ENCODE measurements around the gene FCHO2. TPM values are rescaled to one million over a fixed set of nuclear protein-coding genes. Genes with fewer than 3 reads are reported as not detected.

Gene FCHO2
- total RNA-seq, 2 experiments from 2014 or later, result 1.3 TPM

DNA sequence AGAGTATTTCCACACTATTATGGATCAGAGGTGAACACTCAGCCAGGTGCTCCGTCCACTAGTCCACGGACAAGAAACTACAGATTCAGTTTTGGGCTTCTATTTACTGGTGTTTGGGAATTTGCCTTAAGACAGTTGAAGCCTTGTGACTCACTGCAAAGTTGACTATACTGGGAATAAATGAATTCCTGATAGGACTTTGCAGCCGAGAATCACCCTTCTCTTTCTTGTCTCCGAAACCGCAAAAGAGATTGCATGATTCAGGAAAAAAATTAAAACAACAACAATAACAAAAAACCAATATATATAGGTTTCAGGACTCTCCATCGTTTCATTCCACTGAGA lies 165.2 kb downstream of the FCHO2 start:
- Mint-ChIP-seq H3K9me3 (no peaks in the 10 kb centered on the region), H3K36me3 (no peaks in the 10 kb centered on the region), H3K4me3 (no peak overlapping the region), H3K27me3 (peaks cover 75% of the 10 kb centered on the region), H3K4me1 (ENCODE audit: low read depth) (peaks cover 30% of the 10 kb centered on the region), H3K27ac (no peak overlapping the region)
- POLR2A ChIA-PET, result no interaction called here
- no peak for DNase-seq
- intact Hi-C loops (cut with micrococcal nuclease), result no loop called here
- CTCF ChIA-PET, result no interaction called here

DNA sequence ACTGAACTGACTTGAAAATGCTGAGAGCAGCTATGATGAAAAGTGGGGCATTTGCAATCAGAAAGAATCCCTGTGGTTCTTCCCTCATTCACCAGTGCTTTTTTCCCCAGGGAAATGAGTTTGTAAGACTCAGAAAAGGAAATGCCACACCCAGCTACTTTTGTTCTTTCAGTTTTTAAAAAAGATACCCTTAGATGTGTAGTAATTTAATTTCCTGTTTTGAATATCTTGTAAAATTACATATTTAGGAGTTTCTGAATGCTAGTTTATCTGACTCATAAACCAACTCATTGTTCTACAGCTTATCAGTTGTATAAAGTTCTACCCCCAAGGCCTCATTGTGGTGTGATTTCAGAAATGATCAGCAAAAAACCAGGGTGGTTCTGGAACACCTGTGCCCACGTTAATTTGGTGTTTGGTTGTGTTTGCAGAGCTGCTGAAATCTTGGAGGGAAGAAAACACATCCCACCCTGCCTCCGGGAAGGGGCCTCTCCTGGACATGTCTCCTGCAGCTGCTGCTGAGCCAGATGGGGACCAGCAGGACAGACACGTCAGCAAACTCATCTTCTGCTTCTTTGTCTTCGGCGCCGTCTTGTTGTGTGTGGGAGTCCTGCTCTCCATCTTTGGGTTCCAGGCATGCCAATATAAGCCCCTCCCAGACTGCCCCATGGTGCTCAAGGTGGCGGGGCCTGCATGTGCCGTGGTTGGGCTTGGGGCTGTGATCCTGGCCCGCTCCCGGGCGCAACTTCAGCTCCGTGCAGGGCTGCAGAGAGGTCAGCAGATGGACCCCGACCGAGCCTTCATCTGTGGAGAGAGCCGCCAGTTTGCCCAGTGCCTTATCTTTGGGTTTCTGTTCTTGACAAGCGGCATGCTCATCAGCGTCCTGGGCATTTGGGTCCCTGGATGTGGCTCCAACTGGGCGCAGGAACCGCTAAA lies 167.3 kb downstream of the FCHO2 start:
- Mint-ChIP-seq H3K27ac (no peak overlapping the region), H3K27me3 (peaks cover 66% of the 10 kb centered on the region), H3K9me3 (no peaks in the 10 kb centered on the region), H3K4me3 (no peak overlapping the region), H3K4me1 (ENCODE audit: low read depth) (peaks cover 30% of the 10 kb centered on the region), H3K36me3 (no peaks in the 10 kb centered on the region)
- intact Hi-C loops (cut with micrococcal nuclease), result loop anchor here (1.0 kb wide), 1 partner anchor 37 kb away; no protein-coding TSS in a partner anchor
- no peak for DNase-seq
- POLR2A ChIA-PET, result interaction anchor here (1.8 kb wide), 1 partner anchor 37 kb away, joined by 9 read pairs; no protein-coding TSS in a partner anchor
- CTCF ChIA-PET, result interaction anchor here (0.7 to 1.8 kb wide), 4 partner anchors 34 to 93 kb away, joined by 3 to 4 read pairs (median 3); no protein-coding TSS in a partner anchor

DNA sequence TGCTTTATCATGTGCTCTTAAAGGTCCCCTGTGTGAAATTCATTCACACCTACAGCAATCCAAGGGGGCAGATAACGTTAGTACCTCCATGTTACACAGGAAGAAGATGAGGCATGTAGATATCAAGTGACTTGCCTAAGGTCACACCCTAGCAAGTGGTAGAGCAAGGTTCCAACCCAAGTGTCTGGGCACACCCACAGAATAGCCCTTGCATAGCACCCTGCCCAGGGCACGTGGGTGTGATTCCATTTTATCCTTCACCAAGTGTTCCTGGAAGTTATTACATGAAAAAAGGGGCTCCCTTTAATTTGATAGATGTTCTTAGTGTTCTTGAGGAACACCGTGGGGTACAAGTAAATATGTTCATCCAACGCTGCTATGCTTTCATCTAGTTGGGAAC lies 169.4 kb downstream of the FCHO2 start:
- Mint-ChIP-seq H3K4me1 (ENCODE audit: low read depth) (peaks cover 23% of the 10 kb centered on the region), H3K4me3 (no peak overlapping the region)
- CTCF ChIA-PET, result no interaction called here

DNA sequence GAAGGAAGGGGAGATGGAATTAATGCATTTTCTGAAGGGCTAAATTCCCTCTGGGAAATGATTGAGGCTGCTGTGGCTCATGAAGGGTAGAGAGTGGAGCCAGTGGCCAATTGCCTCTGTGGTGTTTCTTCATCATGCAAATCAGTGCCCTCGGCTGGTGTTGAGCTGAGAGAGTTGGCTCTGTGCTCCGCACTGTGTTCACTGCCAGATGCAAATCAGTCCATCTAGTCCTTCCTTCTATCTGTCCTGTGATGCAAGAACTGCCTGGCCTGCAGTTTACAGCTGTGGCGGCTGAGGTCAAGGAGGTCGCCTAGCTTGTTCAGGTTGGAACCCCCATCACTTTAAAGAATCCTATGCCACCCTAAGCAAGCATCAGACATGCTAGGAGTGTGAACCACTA lies 170.5 kb downstream of the FCHO2 start:
- POLR2A ChIA-PET, result no interaction called here
- Mint-ChIP-seq H3K9me3 (no peaks in the 10 kb centered on the region), H3K27me3 (peaks cover 66% of the 10 kb centered on the region), H3K4me1 (ENCODE audit: low read depth) (peaks cover 19% of the 10 kb centered on the region), H3K36me3 (no peaks in the 10 kb centered on the region), H3K27ac (no peak overlapping the region), H3K4me3 (no peak overlapping the region)
- CTCF ChIA-PET, result interaction anchor here (0.9 to 1.0 kb wide), 2 partner anchors 43 to 325 kb away, joined by 3 read pairs; no protein-coding TSS in a partner anchor
- DNase-seq, result no peak
- intact Hi-C loops (cut with micrococcal nuclease), result no loop called here

More for the DNA sequence above, 169.4 kb downstream of the FCHO2 start:
- no peak for DNase-seq
- H3K9me3 Mint-ChIP-seq, result no peaks in the 10 kb centered on the region
- intact Hi-C loops (cut with micrococcal nuclease), result no loop called here
- no peaks in the 10 kb centered on the region for H3K36me3 Mint-ChIP-seq
- POLR2A ChIA-PET, result no interaction called here
- no peak overlapping the region for H3K27ac Mint-ChIP-seq
- H3K27me3 Mint-ChIP-seq, result peaks cover 67% of the 10 kb centered on the region

DNA sequence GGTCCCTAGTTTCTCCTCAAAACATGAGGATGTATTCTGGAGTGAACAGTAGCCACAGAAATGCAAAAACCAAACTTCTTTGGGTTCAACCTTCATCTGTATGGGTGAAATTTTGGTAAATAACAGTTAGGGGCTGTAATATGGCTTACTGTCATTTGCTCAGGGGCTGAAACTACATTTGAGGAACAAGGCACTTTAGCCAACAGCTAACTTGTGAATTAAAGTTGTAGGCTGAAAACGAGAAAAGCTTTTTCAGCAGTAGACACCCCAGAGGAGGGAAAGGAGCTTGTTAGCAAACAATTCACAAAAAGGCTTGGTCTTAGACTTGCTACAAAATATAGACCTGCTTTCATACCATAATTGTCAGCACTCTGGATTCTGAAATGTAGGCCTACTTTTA lies 171.1 kb downstream of the FCHO2 start:
- Mint-ChIP-seq H3K4me3 (no peak overlapping the region), H3K9me3 (no peaks in the 10 kb centered on the region), H3K27ac (no peak overlapping the region), H3K4me1 (ENCODE audit: low read depth) (peaks cover 16% of the 10 kb centered on the region), H3K27me3 (peaks cover 63% of the 10 kb centered on the region), H3K36me3 (no peaks in the 10 kb centered on the region)
- CTCF ChIA-PET, result interaction anchor here (0.9 to 1.0 kb wide), 2 partner anchors 43 to 324 kb away, joined by 3 read pairs; no protein-coding TSS in a partner anchor
- no peak for DNase-seq
- intact Hi-C loops (cut with micrococcal nuclease), result no loop called here
- POLR2A ChIA-PET, result no interaction called here

DNA sequence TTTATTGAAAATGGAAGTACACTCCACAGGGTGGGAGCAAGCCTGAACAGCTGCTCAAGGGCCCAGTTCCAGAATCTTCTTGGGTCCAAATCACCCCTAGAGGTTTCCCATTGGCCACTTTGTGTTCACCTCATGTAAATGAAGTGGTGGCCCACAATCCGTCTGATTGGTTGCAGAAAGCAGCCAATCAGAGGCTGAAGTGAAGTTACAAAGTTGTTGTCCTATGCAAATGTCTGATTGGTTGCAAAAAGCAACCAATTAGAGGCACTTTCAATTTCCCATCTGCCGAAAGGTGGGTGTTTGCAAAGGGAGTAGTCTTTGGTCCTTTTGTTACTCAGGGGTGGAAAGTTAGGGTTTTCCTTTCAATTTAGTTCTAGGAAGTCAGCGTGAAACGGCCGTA lies 173.3 kb downstream of the FCHO2 start:
- Mint-ChIP-seq H3K9me3 (no peaks in the 10 kb centered on the region), H3K36me3 (no peaks in the 10 kb centered on the region), H3K27ac (no peak overlapping the region), H3K4me1 (ENCODE audit: low read depth) (no peaks in the 10 kb centered on the region), H3K27me3 (peaks cover 48% of the 10 kb centered on the region), H3K4me3 (no peak overlapping the region)
- intact Hi-C loops (cut with micrococcal nuclease), result no loop called here
- ChIA-PET POLR2A (no interaction called here), CTCF (no interaction called here)
- no peak for DNase-seq

DNA sequence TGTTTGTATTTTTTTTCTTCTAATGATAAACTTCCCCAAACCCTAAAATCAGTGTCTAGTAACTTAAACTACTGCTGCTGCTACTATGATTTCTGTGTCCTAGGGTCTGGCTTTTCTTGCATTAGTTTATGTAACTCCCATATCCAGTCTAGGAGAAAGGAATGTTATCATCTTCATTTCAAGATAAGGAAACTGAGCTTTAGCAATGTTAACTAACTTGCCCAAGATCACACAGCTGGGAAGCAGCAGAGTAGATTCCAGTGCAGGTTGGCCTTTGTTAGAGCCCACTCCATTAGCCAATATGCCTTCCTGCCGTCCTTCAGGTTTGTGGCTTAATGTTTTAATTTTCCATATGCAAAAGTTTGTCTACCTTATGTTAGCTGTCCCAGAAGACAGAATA lies 175.0 kb downstream of the FCHO2 start:
- ChIA-PET CTCF (interaction anchor here (0.6 kb wide), 1 partner anchor 43 kb away, joined by 3 read pairs; no protein-coding TSS in a partner anchor), POLR2A (no interaction called here)
- Mint-ChIP-seq H3K9me3 (no peaks in the 10 kb centered on the region), H3K36me3 (no peaks in the 10 kb centered on the region), H3K4me1 (ENCODE audit: low read depth) (no peaks in the 10 kb centered on the region), H3K27ac (no peak overlapping the region), H3K4me3 (no peak overlapping the region), H3K27me3 (peaks cover 50% of the 10 kb centered on the region)
- intact Hi-C loops (cut with micrococcal nuclease), result loop anchor here (10.0 kb wide), 1 partner anchor 174 kb away; no protein-coding TSS in a partner anchor
- DNase-seq, result no peak

DNA sequence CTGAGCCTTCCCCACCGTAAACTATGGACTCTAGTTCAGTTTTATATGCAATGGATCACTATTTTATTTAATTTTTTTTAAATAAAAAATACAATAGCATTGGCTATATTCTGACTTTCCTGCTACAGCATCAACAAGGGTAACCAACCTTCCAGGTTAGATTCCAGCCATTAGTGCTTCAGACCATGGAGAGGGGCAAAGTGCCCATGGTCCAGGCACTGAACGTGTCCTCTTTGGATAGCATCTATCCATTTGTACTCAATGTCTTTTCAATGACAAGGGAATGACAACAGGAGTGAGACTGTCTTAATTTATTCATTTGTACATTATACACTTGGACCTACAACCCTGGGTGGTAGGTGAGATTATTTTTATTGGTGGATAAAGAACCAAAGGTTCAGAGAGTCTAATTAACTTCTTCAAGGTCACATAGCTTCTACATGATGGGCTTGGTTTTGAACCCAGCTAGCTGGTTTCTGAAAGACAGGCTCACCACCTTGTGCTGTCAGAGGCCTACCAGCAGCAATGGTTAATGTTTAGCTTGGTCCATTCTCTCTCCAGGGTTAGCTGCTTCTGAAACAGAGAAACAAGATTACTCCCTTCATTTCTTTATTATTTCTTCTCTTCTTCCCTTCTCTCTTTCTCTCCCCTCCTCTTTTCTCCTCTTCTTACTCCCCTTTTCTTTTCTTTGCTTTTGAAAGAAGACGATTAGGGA lies 176.0 kb downstream of the FCHO2 start:
- Mint-ChIP-seq H3K9me3 (no peaks in the 10 kb centered on the region), H3K4me1 (ENCODE audit: low read depth) (no peaks in the 10 kb centered on the region), H3K4me3 (no peak overlapping the region), H3K27ac (no peak overlapping the region), H3K27me3 (peaks cover 46% of the 10 kb centered on the region), H3K36me3 (no peaks in the 10 kb centered on the region)
- no peak for DNase-seq
- ChIA-PET POLR2A (no interaction called here), CTCF (interaction anchor here (1.4 kb wide), 1 partner anchor 69 kb away, joined by 4 read pairs; no protein-coding TSS in a partner anchor)
- intact Hi-C loops (cut with micrococcal nuclease), result loop anchor here (10.0 kb wide), 1 partner anchor 173 kb away; no protein-coding TSS in a partner anchor

DNA sequence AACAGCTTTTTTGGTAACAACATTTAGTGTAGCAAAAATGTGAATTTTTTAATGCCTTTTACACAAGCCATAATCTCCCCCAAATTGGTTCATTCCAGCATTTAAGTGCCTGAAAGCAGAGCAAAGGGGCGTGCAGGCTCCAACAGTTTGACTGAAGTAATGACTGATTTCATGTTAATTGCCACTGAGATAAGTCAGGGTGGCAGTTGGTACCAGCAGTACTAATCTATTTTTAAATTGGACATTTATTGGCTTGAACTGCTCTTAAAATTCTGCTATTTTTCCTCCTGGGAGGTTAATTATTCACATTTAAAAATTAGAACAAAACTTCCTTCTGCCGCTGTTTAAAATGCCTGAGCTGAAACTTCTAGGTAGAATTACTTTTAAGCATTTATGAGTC lies 176.9 kb downstream of the FCHO2 start:
- H3K36me3 Mint-ChIP-seq, result no peaks in the 10 kb centered on the region
- no peaks in the 10 kb centered on the region for H3K9me3 Mint-ChIP-seq
- intact Hi-C loops (cut with micrococcal nuclease), result loop anchor here (10.0 kb wide), 1 partner anchor 172 kb away; no protein-coding TSS in a partner anchor
- peaks cover 54% of the 10 kb centered on the region for H3K27me3 Mint-ChIP-seq
- POLR2A ChIA-PET, result no interaction called here
- H3K27ac Mint-ChIP-seq, result no peak overlapping the region
- H3K4me1 Mint-ChIP-seq (ENCODE audit: low read depth), result no peaks in the 10 kb centered on the region
- CTCF ChIA-PET, result interaction anchor here (1.4 kb wide), 1 partner anchor 68 kb away, joined by 4 read pairs; no protein-coding TSS in a partner anchor
- no peak for DNase-seq
- H3K4me3 Mint-ChIP-seq, result no peak overlapping the region

DNA sequence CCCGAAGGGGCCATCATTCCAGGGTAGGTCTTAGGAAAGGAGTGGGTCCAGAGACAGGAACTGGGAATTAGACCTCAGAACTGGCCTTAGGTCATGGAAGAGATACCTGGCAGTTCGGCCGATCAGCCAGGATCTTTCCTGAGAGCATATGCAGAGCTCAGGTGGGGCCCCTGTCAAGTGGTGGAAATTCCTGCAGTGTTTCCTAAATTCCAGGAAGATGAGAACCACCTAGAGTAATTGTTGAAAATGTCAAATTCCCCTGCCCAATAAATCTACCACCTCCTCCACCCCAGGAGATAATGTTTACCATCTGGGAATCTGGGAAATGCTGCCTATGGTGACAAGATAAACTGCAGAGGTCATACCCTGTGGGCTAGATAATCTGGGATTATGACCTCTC lies 179.2 kb downstream of the FCHO2 start:
- Mint-ChIP-seq H3K27me3 (peaks cover 52% of the 10 kb centered on the region), H3K4me3 (no peak overlapping the region), H3K27ac (no peak overlapping the region), H3K4me1 (ENCODE audit: low read depth) (no peaks in the 10 kb centered on the region), H3K36me3 (no peaks in the 10 kb centered on the region), H3K9me3 (no peaks in the 10 kb centered on the region)
- intact Hi-C loops (cut with micrococcal nuclease), result loop anchor here (10.0 kb wide), 1 partner anchor 170 kb away; no protein-coding TSS in a partner anchor
- no peak for DNase-seq
- ChIA-PET CTCF (interaction anchor here (1.0 kb wide), 2 partner anchors 66 to 135 kb away, joined by 3 to 4 read pairs; no protein-coding TSS in a partner anchor), POLR2A (no interaction called here)

DNA sequence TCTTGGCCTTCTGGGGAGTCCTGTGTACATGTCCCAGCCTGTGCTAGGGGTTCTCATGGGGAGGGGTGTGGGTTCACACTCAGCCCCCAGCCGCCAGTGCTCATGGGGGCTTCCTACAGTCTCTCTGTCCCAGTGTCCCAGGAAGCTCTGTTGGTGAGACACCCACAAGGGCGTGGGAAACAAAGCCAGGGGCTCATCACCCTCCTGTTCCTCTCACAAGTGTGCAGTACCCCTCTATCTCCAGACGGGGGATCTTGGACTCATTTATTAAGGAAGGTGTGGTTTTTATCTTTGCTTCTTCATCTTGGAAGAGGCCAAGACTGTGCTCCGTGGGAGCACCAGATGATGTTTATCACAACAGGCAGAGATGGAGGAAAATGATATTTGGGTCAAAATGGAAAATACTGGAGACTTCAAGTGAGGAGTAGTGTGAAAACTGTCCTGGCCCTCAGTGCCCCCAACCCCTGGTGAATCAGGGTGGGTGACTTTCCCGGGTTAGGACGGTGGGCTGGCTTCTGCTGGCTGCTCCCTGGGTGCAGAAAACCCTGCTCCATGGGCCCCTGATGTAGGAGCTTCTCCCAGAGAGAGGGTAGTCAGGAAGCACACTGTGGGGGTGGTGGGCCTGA lies 179.7 kb downstream of the FCHO2 start:
- CTCF ChIA-PET, result interaction anchor here (1.0 kb wide), 1 partner anchor 134 kb away, joined by 3 read pairs; no protein-coding TSS in a partner anchor

More for the DNA sequence above, 179.7 kb downstream of the FCHO2 start:
- no peak overlapping the region for H3K27ac Mint-ChIP-seq
- DNase-seq, result no peak
- H3K4me1 Mint-ChIP-seq (ENCODE audit: low read depth), result no peaks in the 10 kb centered on the region
- peaks cover 50% of the 10 kb centered on the region for H3K27me3 Mint-ChIP-seq
- POLR2A ChIA-PET, result no interaction called here
- intact Hi-C loops (cut with micrococcal nuclease), result loop anchor here (10.0 kb wide), 1 partner anchor 169 kb away; no protein-coding TSS in a partner anchor
- H3K36me3 Mint-ChIP-seq, result no peaks in the 10 kb centered on the region
- H3K4me3 Mint-ChIP-seq, result no peak overlapping the region
- no peaks in the 10 kb centered on the region for H3K9me3 Mint-ChIP-seq

Measured in activated CD4-positive, alpha-beta memory T cell treated with anti-CD3 and anti-CD28 coated beads for 36 hours (primary cell).